ENCODE results near the gene HMGCLL1.

Gene HMGCLL1

GRCh38 chr6:55438203-55438602, 140.8 kb downstream of the HMGCLL1 start:
- no peak for DNase-seq

- DNase-seq = no peak
Measured at GRCh38 chr6:55437141-55437540, 141.9 kb downstream of the HMGCLL1 start.

- DNase-seq = no peak
Measured at GRCh38 chr6:55433446-55434130, 145.4 kb downstream of the HMGCLL1 start.

GRCh38 chr6:55423933-55424332, 155.1 kb downstream of the HMGCLL1 start:
- no peak for DNase-seq

GRCh38 chr6:55410674-55411073, 168.3 kb downstream of the HMGCLL1 start:
- no peak for DNase-seq

- DNase-seq = no peak
Measured at GRCh38 chr6:55405474-55406235, 173.3 kb downstream of the HMGCLL1 start.

- no peak for DNase-seq
Measured at GRCh38 chr6:55399351-55399750, 179.6 kb downstream of the HMGCLL1 start.

GRCh38 chr6:55397986-55398385, 181.0 kb downstream of the HMGCLL1 start:
- no peak for DNase-seq

GRCh38 chr6:55395871-55396270, 183.1 kb downstream of the HMGCLL1 start:
- DNase-seq = no peak

GRCh38 chr6:55388211-55388610, 190.8 kb downstream of the HMGCLL1 start:
- DNase-seq = no peak

Data from NCI-H1694 treated with DMSO at 0.1 percent for 48 hours (cell line).